ENCODE data around the gene ZNF362.

Gene ZNF362

DNA sequence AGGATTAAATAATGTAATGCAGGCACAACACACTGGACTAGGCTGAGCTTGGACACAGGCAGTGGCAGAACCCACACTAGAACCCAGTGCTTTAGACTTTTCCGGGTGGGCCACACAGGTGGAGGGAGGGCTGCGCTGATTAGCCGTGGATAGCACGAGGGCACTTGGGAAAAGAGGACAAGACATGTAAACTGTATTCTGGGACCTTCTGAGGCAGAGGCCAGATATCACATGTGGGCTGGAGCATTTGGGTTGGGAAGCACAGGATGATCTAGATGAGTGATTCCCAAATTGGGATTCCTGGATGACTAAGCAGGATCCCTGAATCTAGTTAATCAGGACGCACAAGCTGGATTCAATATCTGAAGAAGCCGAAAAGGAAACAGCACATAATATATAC lies 84.9 kb downstream of the ZNF362 start:
- TF ChIP-seq ZBTB7A (IDR thresholded peaks at IDR 0.05; ENCODE audit: low read depth) = no peak

DNA sequence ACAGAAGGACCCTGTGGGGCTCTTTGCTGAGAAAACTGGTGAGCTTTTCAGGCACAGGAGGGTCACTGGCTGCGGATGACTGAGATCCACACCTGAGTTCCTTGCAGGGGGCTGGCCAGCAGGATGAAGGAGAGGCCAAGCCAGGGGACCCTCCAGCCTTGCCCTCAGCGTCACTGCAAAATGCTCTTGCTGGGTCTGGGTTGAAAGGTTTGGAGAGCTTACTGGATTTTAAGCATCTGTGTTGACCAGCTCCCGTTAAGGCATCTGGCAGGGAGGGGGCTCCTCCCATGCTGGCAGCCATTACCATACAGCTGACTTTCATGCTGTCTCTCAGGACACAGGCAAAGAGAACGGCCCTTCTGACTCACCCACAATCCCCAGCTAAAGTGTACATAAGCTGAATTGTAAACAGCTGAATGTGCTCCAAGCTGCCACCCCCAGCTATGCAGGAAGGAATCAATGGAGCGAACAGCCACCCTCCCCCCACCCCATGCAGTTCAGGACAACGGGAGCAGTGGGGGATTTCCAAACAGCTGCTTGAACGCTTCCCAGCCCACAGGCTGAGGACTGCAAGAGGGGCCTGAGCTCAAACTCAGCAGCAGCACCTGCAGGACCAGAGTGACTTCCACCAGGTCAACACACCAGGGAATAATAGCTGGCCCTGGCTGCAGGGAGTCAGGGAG lies 85.9 kb downstream of the ZNF362 start:
- no peak for TF ChIP-seq ZBTB7A (IDR thresholded peaks at IDR 0.05; ENCODE audit: low read depth)
- no peak for TF ChIP-seq TAF1 (IDR thresholded peaks at IDR 0.05; ENCODE audit: low read depth)
- TF ChIP-seq RAD21 (IDR thresholded peaks at IDR 0.05; ENCODE audit: low read depth) = no peak
- peak; percentile 25; the same call in 1 of the 2 replicates for TF ChIP-seq NFIC (IDR thresholded peaks at IDR 0.05)

DNA sequence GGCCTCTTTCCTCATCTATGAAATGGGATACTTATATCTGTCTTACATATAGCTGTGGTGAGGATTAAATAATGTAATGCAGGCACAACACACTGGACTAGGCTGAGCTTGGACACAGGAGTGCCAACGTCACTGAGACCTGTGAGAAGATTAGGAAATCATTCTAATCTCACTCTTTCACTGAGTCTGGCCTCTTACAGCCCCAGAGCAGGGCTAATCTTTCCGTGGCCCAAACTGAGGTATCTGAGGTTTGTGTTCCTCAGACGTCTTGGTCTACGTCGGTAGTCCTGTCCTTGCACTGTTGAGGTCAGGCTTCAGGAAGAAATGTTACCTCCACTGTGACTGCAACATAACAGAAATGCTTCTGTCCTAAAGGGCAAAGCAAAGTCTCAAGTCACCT lies 87.2 kb downstream of the ZNF362 start:
- TF ChIP-seq, protein P1, sequence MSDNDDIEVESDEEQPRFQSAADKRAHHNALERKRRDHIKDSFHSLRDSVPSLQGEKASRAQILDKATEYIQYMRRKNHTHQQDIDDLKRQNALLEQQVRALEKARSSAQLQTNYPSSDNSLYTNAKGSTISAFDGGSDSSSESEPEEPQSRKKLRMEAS (IDR thresholded peaks at IDR 0.05) = no peak
- TF ChIP-seq NFIC (IDR thresholded peaks at IDR 0.05) (no peak), TEAD4 (IDR thresholded peaks at IDR 0.05) (no peak), ZBTB7A (IDR thresholded peaks at IDR 0.05; ENCODE audit: low read depth) (no peak), TCF12 (IDR thresholded peaks at IDR 0.05; ENCODE audit: low read depth) (no peak), EGR1 (IDR thresholded peaks at IDR 0.05) (no peak), CREB1 (IDR thresholded peaks at IDR 0.05; ENCODE audit: low read depth) (no peak), FOXM1 (IDR thresholded peaks at IDR 0.05; ENCODE audit: borderline replicate concordance, low read depth) (no peak), YY1 (IDR thresholded peaks at IDR 0.05; ENCODE audit: low read depth) (no peak)
- TF ChIP-seq, protein P2, sequence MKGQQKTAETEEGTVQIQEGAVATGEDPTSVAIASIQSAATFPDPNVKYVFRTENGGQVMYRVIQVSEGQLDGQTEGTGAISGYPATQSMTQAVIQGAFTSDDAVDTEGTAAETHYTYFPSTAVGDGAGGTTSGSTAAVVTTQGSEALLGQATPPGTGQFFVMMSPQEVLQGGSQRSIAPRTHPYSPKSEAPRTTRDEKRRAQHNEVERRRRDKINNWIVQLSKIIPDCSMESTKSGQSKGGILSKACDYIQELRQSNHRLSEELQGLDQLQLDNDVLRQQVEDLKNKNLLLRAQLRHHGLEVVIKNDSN (IDR thresholded peaks at IDR 0.05) = no peak

DNA sequence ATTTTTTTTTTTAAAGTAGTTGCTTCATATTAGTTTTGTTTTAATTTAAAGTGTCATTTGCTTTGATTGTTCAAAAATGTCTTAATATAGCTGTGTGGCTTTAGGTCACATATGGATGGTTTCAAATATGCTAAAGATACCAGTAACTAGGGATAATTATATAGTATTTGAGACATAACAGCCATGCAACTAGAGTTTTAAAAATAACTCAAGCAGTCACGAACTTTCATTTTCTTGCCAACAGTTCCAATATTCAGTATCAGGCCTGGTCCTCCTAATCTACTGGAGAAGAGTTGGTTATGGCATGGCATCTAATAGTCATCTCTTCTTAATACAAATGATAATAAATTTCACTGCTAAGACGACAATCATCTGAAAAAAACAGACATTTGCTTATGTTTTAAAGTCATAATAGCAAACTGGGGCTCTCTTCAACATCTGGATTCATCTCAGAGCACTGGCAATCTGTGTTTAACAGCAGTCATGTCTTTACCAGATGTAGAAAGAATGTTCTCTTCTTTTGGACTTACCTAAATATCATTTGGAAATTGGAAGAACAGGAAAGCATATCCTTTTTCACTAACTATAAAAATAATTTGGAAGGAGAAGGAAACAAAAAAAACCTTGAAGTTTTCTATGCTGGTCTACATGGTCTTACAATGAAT lies 88.7 kb downstream of the ZNF362 start:
- no peak for TF ChIP-seq RAD21 (IDR thresholded peaks at IDR 0.05; ENCODE audit: low read depth)

DNA sequence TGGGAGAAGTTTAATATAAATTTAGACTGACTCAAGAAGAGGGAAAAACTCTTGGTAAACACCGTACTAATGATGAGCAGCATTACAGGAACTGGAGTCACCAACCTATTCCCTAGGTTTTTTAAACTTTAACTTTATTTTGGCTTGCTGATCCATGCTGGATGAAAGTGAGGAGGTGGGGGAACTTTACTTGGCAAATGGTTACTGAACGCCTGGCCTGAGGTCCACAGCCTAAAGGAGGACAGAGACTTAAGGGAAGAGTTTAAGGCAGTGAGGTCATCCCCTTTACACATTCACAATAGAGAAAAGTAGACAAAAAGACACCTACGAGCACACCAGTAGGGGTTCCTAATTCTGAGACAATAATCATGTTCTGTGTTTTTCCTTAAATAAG lies 90.2 kb downstream of the ZNF362 start:
- TF ChIP-seq TAF1 (IDR thresholded peaks at IDR 0.05; ENCODE audit: low read depth) = no peak
- no peak for TF ChIP-seq EP300 (IDR thresholded peaks at IDR 0.05; ENCODE audit: borderline replicate concordance)
- no peak for TF ChIP-seq RAD21 (IDR thresholded peaks at IDR 0.05; ENCODE audit: low read depth)
- no peak for TF ChIP-seq TEAD4 (IDR thresholded peaks at IDR 0.05)
- TF ChIP-seq, protein P3, sequence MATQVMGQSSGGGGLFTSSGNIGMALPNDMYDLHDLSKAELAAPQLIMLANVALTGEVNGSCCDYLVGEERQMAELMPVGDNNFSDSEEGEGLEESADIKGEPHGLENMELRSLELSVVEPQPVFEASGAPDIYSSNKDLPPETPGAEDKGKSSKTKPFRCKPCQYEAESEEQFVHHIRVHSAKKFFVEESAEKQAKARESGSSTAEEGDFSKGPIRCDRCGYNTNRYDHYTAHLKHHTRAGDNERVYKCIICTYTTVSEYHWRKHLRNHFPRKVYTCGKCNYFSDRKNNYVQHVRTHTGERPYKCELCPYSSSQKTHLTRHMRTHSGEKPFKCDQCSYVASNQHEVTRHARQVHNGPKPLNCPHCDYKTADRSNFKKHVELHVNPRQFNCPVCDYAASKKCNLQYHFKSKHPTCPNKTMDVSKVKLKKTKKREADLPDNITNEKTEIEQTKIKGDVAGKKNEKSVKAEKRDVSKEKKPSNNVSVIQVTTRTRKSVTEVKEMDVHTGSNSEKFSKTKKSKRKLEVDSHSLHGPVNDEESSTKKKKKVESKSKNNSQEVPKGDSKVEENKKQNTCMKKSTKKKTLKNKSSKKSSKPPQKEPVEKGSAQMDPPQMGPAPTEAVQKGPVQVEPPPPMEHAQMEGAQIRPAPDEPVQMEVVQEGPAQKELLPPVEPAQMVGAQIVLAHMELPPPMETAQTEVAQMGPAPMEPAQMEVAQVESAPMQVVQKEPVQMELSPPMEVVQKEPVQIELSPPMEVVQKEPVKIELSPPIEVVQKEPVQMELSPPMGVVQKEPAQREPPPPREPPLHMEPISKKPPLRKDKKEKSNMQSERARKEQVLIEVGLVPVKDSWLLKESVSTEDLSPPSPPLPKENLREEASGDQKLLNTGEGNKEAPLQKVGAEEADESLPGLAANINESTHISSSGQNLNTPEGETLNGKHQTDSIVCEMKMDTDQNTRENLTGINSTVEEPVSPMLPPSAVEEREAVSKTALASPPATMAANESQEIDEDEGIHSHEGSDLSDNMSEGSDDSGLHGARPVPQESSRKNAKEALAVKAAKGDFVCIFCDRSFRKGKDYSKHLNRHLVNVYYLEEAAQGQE (IDR thresholded peaks at IDR 0.05; ENCODE audit: low read depth) = no peak
- no peak for TF ChIP-seq CEBPB (IDR thresholded peaks at IDR 0.05)
- no peak for TF ChIP-seq FOXM1 (IDR thresholded peaks at IDR 0.05; ENCODE audit: borderline replicate concordance, low read depth)
- no peak for TF ChIP-seq ZBTB7A (IDR thresholded peaks at IDR 0.05; ENCODE audit: low read depth)
- no peak for TF ChIP-seq NFIC (IDR thresholded peaks at IDR 0.05)
- TF ChIP-seq, protein P1 (IDR thresholded peaks at IDR 0.05) = no peak
- no peak for TF ChIP-seq EGR1 (IDR thresholded peaks at IDR 0.05)
- TF ChIP-seq CREB1 (IDR thresholded peaks at IDR 0.05; ENCODE audit: low read depth) = no peak
- no peak for TF ChIP-seq TCF12 (IDR thresholded peaks at IDR 0.05; ENCODE audit: low read depth)
- no peak for TF ChIP-seq YY1 (IDR thresholded peaks at IDR 0.05; ENCODE audit: low read depth)
- TF ChIP-seq, protein P2 (IDR thresholded peaks at IDR 0.05) = no peak

DNA sequence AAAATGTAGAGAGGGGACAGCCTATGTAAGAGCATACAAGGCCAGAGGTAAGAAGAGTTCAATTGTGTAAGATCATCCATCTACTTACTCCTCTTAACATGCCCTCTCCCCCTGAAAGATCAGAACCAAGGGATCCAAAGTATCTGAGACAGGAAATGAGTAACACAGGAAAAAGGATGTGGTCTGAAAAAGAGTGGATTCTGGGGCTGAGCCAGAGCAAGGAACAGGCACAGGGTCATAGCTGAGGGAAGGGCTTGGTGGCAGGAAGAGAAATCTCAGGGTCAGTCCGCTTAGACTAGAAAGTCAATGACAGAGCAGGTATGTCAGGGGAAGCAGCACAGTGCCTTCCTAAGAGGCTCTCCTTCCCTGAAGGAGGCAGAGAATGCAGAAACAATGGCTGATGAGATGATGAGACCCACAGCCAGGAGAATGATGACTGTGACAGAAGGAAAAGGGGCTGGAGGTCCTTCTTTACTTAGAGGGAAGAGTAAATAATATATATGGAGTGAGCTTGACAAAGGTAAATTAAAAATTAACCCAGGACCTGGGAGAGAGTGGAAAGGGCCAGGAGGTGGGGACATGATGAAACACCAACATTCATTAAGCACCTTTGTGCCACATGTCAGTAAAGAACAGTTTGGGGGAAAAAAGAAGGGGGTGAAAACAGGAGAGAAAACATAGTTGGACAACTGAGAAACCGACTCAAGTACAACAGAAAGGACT lies 90.8 kb downstream of the ZNF362 start:
- TF ChIP-seq EGR1 (IDR thresholded peaks at IDR 0.05) = no peak

DNA sequence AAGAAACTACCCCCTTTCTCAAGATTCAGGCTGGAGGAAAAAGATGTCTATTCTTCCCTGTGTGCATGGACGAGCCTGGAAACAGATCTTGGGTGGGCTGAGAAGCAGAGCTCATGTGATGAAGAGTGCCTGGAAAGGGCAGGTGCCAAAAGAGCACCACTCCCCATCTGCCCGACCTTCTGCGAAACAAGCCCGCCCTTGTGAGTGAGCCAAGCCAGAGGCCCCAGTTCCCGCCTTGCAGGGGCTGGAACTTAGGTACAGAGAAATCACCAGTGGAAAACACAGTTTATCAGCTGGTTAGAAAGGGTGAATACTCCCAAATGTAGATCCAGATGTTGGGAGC lies 91.3 kb downstream of the ZNF362 start:
- TF ChIP-seq ZBTB7A (IDR thresholded peaks at IDR 0.05; ENCODE audit: low read depth) (no peak), TAF1 (IDR thresholded peaks at IDR 0.05; ENCODE audit: low read depth) (no peak), NFIC (IDR thresholded peaks at IDR 0.05) (no peak), TCF12 (IDR thresholded peaks at IDR 0.05; ENCODE audit: low read depth) (no peak), FOXM1 (IDR thresholded peaks at IDR 0.05; ENCODE audit: borderline replicate concordance, low read depth) (no peak), YY1 (IDR thresholded peaks at IDR 0.05; ENCODE audit: low read depth) (no peak)
- TF ChIP-seq, protein P3 (IDR thresholded peaks at IDR 0.05; ENCODE audit: low read depth) = no peak
- TF ChIP-seq, protein P1 (IDR thresholded peaks at IDR 0.05) = no peak

Measured in Ishikawa (cell line).